ENCODE data around the gene MLLT10. TPM values are rescaled to one million over a fixed set of nuclear protein-coding genes. Genes with fewer than 3 reads are reported as not detected.
"Not testable (repeated sequence)": the region's sequence is repeated elsewhere in the genome, so short reads cannot be mapped to it uniquely, and the experiment has no call there.

Gene MLLT10
- total RNA-seq, 1 donor from 2014 or later = 42.4 TPM

DNA sequence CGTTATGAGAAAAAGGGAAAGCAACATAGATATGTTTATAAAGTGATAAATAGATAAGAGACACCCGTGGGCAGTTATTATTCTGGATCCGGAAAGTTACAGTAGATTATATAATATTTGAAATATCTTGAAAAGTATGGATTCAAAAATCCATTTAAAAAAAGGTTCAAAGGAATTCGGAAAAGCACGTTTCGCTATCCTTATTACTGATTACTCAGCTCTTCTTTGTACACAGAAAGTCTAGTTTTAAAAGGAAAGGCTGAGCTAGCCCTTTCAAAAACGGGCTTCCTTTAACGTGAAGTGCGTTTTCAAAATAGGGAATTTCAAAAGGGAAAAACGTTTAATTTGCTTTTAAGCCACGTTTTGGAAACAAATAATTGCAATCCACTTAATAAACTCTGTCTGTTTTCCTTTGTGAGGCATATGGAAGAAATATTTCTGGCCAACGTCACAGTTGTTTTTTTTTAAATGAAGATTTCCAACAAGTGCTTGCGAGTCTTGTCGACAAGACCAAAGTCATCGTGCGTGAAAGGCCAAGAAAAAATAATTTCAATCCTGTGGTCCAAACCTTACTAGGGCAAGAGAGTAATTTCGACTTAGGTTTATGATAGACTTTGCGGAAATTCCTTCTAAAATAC lies 6.3 kb upstream of the MLLT10 start:
- peak in 1 of 2 donors; percentile 49 for DNase-seq (ENCODE audit: low read depth in 2 of 2)

DNA sequence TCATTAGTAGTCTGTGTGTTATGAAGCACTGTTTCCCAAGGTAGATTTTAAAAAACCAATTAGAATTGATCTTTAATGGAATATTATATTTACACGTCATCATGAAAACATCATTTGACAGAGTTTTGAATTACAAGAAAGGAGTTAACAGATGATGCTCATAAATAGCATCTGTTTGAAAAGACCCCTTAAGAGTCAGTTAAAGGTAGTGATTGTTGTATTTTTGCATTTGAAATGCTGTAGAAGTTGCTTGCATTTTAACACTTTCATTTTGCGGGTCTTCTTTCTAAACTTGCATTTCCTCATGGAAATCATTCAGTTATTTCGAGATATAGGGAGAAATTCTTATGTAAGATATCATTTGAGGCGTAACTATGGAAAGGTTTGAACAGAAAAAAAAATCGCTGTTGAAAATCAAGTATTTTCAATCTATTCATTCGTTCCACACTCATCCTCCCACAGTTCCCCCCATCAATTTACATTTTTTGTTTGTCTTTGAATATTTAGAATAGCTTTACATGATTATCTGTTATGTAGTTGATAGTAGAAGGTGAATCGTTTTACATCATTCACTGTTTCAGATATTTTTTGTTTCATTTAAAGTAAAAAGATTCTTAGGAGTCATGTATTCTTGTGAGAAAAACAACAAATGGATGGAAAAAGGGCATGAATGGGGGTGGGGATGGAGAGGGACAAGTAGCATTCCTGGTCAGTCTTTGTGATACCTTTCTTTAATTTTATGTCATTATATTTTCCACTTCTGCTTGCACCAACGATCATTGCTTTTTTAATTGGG lies 5.6 kb upstream of the MLLT10 start:
- DNase-seq (ENCODE audit: low read depth in 2 of 2) = no peak

DNA sequence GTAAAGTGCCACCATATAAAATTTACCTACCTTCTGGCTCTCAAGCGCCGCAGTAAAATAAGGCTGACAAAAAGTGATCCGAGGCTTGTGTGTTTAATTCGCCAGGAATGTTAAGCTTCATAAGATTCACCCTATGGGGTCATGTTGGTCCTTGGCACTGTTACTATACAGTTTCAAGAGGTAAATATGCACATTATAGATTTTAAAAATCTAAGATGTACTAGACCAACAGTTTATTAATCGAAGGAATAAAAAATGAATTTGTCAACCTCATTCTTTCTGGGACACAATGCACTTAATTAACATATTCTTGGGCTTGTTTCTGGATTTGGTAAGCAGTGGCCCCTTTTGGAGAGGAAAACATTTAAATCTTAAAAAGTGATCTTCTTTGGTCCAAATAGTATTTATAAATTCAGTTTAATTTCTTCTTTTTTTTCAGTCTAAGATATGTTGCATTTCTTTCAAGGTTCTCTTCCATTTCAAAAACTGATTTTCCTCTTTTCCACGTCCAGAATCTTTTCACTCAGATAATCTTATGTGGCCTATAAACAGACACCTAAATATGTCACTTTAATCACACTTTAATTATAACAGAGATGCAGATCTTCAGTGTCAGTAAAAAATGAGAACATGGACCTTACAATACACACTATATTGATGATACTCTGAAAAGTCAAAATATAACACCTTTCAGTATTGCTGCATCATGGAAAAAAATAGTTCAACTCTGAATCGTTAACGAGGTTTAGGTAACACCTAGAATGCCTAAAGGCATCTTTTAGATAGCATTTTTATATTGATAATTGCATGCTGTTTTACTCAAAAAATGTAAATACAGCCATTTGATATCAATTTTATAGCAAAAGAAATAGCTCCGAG lies 4.8 kb upstream of the MLLT10 start:
- DNase-seq (ENCODE audit: low read depth in 2 of 2) = no peak

DNA sequence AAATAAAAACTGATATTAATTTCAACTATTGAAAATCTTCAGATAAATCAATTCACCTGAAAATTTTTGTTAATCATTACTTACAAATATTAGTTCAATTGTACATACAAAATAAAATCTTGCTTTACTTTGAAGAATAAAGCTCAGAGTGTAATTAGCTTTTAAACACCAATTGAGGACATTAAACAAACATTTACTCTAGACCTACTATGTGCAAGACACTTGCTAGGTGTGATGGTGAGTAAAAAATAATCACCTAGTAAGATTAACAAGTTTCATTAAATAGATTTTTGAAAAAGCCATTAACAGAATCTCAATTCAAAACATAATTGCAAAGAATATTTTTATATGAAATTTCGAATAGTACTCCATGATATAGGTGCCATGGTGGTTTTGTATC lies 3.9 kb upstream of the MLLT10 start:
- DNase-seq (ENCODE audit: low read depth in 2 of 2) = no peak

DNA sequence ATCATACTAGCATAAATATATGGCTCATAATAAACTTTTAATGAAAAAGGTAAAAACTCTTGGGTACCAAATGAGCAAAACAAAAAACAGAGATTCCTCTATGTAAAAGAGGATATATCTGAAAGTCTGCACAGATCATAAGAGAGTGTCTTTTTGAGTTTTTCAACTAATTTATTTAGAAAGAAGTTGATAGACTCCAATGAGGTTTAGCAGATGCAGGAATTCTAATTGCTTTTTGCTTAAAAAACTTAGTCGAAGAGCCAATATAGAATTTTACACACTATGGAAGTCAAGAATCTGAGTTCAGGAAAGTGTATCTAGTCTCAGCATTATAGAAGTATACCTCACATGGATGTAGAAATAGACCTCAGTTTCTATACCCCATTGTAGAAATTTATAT lies 3.4 kb upstream of the MLLT10 start:
- DNase-seq (ENCODE audit: low read depth in 2 of 2) = no peak

DNA sequence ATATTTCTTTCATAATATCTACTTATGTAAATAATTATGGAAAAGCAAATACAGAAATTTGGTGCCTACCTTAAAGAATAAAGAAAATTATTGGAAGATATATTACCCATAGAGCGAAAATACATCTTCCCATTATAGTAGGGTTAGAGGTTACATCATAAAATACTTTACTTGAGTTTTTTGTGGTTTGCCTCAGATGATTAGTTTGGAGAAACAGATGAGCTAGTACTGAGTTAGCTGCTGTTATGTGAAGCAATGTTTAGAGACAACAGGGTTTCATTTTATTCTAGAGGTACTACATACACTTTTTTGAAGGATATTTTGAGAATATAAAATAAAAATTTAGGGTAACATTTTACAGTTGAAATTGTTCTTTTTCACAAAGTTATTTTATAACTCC lies 2.9 kb upstream of the MLLT10 start:
- no peak for DNase-seq (ENCODE audit: low read depth in 2 of 2)

DNA sequence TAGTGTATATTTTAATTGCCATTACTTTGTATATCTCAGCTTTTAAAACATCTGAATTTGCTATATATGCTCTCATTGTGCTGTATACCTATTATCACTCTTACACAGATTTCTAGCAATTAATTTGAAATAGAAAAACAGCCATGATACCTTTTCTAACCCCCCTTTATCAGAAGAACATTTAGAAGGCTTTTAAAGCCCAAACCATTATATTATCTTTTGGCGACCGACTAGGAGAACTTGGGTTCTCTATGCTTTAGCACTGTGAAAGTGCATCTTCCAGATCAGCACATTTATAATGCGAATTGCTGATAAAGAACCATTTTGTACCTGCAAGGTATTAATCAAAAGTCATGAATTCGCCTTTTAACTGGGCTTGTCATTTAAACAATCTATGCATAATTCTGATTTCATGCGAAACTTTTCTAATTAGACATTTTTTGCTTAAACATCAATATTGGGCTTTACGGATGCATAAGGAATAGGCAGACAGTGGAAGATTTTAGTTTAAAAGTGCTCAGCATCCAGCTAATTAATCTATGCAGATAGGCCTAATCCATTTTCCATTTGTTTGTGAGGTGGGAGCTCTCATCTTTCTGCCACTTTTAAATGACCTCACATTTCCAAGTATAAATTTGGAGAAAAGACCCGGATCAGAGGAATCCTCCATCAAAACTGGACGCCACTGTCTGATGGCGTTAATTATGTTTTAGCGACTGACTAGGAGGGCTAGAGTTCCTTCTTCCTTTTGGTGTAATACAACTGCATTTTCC lies 1.2 kb upstream of the MLLT10 start:
- DNase-seq (ENCODE audit: low read depth in 2 of 2) = no peak

DNA sequence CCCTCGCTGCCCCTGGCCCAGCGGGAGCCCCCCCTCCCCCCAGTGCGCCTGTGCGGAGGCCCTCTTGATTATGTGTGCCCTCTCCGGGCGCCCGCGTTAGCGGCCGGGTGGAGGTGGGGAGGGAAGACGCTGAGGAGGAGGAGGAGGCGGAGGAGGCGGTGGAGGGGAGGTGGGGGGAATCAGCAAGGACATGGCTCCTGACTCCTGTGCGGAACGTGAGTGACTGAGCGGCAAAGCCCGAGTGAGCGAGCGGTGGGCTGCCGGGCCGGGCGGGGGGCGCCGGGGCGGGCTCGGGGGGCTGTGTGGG lies 201 bp downstream of the MLLT10 start:
- no peak for DNase-seq (ENCODE audit: low read depth in 2 of 2)

DNA sequence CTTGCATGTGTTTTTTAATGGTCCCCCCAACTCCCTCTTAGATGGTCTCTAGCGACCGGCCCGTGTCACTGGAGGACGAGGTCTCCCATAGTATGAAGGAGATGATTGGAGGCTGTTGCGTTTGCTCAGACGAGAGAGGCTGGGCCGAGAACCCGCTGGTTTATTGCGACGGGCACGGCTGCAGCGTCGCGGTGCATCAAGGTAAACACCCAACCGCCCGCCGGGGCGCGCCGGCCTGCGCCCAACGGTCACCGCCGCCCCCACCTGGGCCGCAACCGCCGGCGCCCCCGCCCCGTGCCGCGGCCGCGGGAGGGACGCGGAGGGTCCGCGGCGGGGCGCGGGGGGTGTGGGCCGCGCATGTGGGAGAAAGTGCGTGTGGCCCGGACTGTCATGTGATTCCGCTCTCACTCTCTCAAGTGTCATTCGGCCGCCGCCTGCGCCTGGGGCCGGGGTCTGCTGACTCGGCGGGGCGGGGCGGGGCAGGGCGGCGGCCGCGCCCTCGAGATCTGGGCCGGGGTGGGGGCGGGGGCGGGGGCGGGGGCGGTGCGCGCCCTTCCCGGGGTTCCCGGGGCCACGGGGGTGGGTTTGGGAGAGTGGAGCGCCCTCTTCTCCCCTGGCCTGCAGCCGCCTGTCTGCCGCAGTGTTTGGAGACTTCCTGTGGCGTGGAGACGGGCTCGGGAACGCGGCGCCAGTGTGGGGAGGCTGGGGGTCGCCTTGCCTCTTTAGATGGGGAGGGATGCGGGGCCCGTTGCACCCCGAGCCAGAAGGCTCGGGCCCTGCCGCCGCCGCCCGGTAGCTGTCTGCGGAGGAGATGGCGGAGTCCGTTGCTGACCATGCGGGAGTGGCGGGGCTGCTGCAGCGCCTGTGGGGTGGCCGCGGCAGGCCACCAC lies 817 bp downstream of the MLLT10 start:
- peak in 1 of 2 donors; percentile 66 for DNase-seq (ENCODE audit: low read depth in 2 of 2)

DNA sequence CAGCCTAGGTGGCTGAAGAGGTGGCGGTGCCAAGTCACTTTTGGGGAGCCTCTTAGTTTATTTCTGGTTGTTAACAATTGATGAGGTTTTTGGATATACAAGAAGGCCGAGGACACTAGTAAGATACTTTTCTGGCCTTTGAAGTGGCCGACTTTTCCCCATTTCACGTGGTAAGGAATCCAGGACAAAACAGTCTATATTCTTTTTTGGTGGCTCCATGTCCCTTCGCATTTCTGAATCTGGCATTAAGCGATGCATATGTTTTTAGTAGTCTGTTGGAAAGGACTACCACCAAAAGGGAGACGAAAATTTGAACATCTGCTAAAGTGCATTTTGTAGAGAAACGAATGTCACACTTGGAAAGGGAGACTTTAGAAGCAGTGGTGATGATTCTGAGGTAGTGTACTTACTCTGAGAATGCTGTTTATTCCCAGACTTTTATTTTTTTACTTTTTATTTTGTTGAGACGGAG lies 1.5 kb downstream of the MLLT10 start:
- no peak for DNase-seq (ENCODE audit: low read depth in 2 of 2)

DNA sequence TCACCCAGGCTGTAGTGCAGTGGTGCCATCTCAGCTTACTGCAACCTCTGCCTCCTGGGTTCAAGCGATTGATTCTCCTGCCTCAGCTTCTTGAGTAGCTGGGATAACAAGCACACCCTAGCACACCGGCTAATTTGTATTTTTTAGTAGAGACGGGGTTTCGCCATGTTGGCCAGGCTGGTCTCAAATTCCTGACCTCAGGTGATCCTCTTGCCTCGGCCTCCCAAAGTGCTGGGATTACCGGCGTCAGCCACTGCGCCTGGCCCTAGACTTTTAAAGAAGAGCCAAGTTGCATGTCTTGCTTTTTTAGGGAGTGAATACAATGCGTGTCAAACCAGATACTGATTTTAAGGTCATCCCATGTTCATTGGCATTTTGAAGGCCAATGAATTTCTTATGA lies 1.9 kb downstream of the MLLT10 start:
- DNase-seq (ENCODE audit: low read depth in 2 of 2) = not testable (repeated sequence)

DNA sequence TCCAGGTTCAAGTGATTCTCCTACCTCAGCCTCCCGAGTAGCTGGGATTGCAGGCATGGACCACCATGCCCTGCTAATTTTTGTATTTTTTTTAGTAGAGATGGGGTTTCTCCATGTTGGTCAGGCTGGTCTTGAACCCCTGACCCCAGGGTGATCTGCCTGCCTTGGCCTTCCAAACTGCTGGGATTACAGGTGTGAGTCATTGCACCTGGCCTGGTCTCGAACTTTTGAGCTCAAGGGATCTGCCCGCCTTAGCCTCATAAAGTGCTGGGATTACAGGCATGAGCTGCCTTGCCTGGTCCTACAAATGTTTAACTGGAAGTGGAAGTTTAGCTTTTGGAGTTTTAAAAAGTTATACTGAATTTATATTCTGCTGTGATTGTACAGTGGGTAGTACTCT lies 2.8 kb downstream of the MLLT10 start:
- no peak for DNase-seq (ENCODE audit: low read depth in 2 of 2)

DNA sequence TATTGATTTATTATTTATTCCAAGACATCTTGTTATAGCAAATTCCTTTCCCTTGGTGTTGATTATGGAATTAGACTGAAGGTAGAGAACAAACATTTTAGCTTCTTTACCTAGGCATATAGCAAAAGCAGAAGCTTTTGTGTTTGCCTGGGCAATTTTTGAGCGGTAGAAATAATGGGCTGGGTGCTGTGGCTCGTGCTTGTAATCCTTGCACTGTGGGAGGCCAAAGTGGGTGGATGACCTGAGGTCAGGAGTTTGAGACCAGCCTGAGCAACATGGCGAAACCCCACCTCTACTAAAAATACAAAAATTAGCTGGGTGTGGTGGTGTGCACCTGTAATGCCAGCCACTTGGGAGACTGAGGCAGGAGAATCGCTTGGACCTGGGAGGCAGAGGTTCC lies 6.7 kb downstream of the MLLT10 start:
- not testable (repeated sequence) for DNase-seq (ENCODE audit: low read depth in 2 of 2)

DNA sequence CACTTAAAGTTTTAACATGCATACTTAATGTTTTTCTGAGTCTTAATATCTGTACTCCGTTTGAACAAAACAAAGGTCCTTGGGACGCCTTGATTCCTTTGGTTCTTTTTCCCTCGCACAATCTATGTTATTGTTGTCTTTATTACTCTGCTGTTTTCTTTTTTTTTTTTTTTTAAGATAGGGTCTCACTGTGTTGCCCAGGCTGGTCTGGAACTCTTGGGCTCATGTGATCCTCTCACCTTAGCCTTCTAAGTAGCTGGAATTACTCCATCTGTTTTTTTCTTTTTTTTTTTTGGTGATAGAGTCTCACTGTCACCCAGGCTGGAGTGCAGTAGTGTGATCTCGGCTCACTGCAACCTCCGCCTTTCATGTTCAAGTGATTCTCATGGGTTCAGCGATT lies 13.2 kb downstream of the MLLT10 start:
- DNase-seq (ENCODE audit: low read depth in 2 of 2) = no peak

DNA sequence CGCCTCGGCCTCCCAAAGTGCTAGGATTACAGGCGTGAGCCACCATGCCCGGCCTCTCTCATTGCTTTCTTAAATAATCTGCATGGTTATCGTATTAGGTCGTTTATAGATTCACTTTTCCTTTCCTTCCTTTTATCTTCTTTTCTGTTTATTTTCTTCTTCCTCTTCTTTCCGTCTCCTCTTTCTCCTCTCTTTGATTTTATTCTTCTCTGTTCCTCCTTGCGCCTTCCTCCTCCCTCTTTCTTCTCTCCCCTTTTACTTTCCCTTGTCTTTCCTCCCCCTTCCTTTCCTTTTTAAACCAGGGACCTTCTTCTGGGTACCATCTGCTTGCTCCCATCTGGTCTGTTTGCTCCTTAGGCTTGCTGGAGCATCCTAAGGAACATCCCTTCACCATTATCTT lies 18.6 kb downstream of the MLLT10 start:
- DNase-seq (ENCODE audit: low read depth in 2 of 2) = no peak

DNA sequence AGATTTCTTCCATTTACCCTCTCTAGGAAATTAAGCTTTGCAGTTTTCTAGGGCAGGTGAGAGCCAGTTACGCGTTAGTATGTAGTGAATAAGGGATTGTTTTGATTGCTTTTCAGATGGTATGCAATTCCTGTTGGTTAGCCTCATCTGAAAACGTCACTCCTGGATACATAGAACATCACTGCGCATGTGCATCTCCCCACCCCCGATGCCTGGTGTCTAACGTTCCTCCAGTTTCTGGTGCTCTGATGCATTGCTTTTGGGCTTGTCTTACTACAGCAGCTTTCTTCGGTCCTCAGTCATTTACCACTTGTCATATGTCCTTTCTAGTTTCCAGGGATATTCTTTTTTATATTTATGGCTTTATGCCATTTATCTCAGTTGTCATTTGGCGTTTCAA lies 22.5 kb downstream of the MLLT10 start:
- DNase-seq (ENCODE audit: low read depth in 2 of 2) = no peak

DNA sequence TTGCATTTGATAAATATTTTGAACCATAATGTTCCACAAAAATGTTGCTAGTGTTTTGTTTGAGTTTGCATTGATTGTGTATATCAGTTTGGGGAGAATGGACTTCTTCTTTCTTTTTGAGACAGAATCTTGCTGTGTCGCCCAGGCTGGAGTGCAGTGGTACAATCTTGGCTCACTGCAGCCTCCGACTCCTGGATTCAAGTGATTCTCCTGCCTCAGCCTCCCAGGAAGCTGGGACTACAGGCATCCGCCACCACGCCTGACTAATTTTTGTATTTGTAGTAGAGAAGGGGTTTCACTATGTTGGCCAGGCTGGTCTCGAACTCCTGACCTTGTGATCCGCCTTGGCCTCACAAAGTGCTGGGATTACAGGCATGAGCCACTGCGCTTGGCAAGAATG lies 25.0 kb downstream of the MLLT10 start:
- DNase-seq (ENCODE audit: low read depth in 2 of 2) = not testable (repeated sequence)

DNA sequence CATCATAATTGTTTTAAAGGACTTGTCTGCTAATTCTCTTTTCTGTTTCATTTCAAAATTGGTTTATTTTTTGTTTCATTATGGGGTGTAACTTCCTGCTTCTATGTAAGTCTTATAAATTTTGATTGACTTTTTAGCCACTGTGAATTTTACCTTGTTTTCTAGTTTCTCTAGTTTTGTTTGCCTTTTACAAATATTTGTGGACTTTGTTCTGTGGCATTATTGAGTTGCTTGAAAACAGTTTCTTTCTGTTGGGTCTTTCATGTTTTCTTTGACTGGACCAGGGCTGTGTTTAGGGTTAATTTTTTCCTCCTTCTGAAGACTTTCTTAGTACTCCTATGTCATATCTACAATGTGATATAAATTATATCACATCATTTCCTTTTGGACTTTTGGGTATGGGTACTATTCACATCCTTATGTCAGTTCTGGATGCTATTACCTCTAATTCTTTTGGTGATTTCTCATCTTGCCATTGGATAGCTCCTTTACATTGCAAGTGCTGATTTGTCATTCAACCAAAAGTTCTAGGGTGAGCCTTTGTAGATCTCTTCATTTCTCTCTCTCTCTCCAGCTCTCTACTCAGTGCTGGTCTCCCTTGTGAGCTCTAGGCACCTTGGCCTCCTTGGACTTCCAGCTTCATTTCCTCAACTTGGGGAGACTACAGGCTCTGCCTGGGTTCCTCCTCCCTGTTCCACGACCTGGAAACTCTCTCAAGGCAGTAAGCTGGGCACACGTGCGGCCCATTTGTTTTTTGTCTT lies 36.9 kb downstream of the MLLT10 start:
- no peak for DNase-seq (ENCODE audit: low read depth in 2 of 2)

DNA sequence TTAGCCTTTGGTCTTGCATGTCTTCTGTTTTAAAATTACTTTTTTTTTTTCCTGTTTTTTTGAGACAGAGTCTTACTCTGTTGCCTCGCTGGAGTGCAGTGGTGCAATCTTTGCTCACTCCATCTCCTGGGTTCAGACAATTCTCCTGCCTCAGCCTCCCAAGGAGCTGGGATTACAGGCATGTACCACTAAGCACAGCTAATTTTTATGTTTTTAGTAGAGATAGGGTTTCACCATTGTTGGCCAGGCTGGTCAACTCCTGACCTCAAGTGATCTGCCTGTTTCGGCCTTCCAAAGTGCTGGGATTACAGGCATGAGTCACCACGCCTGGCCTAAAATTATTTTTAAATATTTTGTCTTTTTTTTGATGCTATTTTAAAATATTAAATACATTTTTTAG lies 38.5 kb downstream of the MLLT10 start:
- peak in 1 of 2 donors; percentile 7 for DNase-seq (ENCODE audit: low read depth in 2 of 2)

DNA sequence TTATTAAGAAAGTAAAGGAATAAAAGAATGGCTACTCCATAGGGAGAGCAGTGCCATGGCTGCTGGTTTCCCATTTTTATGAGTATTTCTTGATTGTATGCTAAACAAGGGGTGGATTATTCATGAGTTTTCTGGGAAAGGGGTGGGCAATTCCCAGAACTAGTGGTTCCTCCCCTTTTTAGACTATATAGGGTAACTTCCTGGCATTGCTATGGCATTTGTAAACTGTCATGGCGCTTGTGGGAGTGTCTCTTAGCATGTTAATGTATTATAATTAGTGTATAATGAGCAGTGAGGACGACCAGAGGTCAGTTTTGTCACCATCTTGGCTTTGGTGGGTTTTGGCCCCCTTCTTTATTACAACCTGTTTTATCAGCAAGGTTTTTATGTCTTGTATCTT lies 40.5 kb downstream of the MLLT10 start:
- not testable (repeated sequence) for DNase-seq (ENCODE audit: low read depth in 2 of 2)

All from dermis microvascular lymphatic vessel endothelial cell (primary cell).